ENCODE data around the gene DLL1. TPM values are rescaled to one million over a fixed set of nuclear protein-coding genes. Genes with fewer than 3 reads are reported as not detected.

Gene DLL1
- polyA plus RNA-seq, 1 experiment: 0.06 TPM

DNA sequence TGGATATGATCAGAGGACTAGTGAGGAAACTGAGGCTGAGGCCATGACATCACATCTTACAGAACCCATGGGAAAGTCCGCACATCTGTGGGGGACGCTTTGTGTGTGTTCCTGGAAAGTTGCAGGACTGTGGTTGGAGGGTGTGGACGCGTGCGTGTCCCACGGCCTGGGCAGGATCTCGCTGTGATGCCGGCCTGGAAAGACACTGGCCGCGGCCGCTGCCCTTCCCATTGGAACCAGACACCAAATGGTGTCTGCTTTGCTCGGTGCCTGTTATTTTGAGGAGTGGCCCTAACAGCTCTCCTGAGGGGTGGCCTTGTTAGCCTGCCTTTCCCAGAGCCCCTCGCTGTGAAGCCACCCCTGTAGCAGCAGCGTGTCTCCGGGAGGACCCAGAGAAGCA is 41.1 kb downstream of the DLL1 start:
- ChIA-PET CTCF (interaction anchor here (0.6 kb wide), 1 partner anchor 546 kb away, joined by 5 read pairs; no protein-coding TSS in a partner anchor), POLR2A (no interaction called here)
- DNase-seq (ENCODE audit: low read depth, low spot score): no peak
- no peak overlapping the region for H3K4me3 ChIP-seq (ENCODE audit: low read depth, low read length)
- H3K9me3 ChIP-seq (ENCODE audit: control insufficient read depth, insufficient read depth, low read length): no peaks in the 10 kb centered on the region; the same call in 1 of the 2 replicates
- peaks cover 13% of the 10 kb centered on the region for H3K27me3 ChIP-seq (ENCODE audit: control insufficient read depth, insufficient read depth, low read length)
- H3K27ac ChIP-seq (ENCODE audit: low read depth, low read length): no peak overlapping the region
- TF ChIP-seq CTCF (IDR thresholded peaks at IDR 0.05; ENCODE audit: low read depth, low read length): no peak

GRCh38 chr6:170248861-170249600 is 41.8 kb downstream of the DLL1 start:
- no peaks in the 10 kb centered on the region; the same call in 1 of the 2 replicates for H3K9me3 ChIP-seq (ENCODE audit: control insufficient read depth, insufficient read depth, low read length)
- ChIA-PET CTCF (no interaction called here), POLR2A (no interaction called here)
- no peak for TF ChIP-seq CTCF (IDR thresholded peaks at IDR 0.05; ENCODE audit: low read depth, low read length)
- H3K27me3 ChIP-seq (ENCODE audit: control insufficient read depth, insufficient read depth, low read length): peaks cover 19% of the 10 kb centered on the region
- H3K27ac ChIP-seq (ENCODE audit: low read depth, low read length): no peak overlapping the region
- no peak overlapping the region for H3K4me3 ChIP-seq (ENCODE audit: low read depth, low read length)
- no peak for DNase-seq (ENCODE audit: low read depth, low spot score)

- H3K27ac ChIP-seq (ENCODE audit: low read depth, low read length): no peak overlapping the region
- ChIA-PET POLR2A (no interaction called here), CTCF (no interaction called here)
- DNase-seq (ENCODE audit: low read depth, low spot score): no peak
- H3K4me3 ChIP-seq (ENCODE audit: low read depth, low read length): no peak overlapping the region
- peaks cover 22% of the 10 kb centered on the region for H3K27me3 ChIP-seq (ENCODE audit: control insufficient read depth, insufficient read depth, low read length)
- H3K9me3 ChIP-seq (ENCODE audit: control insufficient read depth, insufficient read depth, low read length): no peaks in the 10 kb centered on the region; the same call in 1 of the 2 replicates
- TF ChIP-seq CTCF (IDR thresholded peaks at IDR 0.05; ENCODE audit: low read depth, low read length): no peak
Measured at GRCh38 chr6:170248111-170248805, 42.6 kb downstream of the DLL1 start.

DNA sequence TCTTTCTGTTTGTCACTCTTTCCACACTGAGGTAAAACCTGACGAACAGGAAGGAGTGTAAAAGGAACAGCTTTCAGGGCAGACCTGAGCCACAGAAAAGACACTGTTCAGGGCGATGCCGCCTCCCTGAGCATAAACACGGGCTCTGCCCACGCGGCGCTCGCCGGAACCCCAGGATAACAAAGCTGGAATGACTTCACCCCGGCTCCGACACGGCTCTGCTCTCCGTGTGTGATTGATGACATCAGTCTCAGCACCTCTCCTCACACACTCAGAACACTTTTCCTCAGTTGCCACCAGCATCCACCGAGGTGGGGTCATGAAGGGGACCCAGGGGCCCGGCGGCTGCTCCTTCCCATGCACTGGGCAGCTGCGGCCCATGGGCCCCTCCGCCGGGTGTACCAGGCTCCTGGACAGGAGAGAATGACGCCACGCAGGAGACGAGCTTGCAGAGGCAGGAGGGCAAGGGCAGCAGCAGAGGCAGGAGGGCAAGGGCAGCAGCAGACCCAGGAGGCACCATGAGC is 43.6 kb downstream of the DLL1 start:
- ChIA-PET POLR2A (no interaction called here), CTCF (no interaction called here)
- no peaks in the 10 kb centered on the region; the same call in 1 of the 2 replicates for H3K9me3 ChIP-seq (ENCODE audit: control insufficient read depth, insufficient read depth, low read length)
- H3K27me3 ChIP-seq (ENCODE audit: control insufficient read depth, insufficient read depth, low read length): peaks cover 22% of the 10 kb centered on the region
- no peak for TF ChIP-seq CTCF (IDR thresholded peaks at IDR 0.05; ENCODE audit: low read depth, low read length)
- H3K4me3 ChIP-seq (ENCODE audit: low read depth, low read length): no peak overlapping the region
- DNase-seq (ENCODE audit: low read depth, low spot score): no peak
- H3K27ac ChIP-seq (ENCODE audit: low read depth, low read length): no peak overlapping the region

DNA sequence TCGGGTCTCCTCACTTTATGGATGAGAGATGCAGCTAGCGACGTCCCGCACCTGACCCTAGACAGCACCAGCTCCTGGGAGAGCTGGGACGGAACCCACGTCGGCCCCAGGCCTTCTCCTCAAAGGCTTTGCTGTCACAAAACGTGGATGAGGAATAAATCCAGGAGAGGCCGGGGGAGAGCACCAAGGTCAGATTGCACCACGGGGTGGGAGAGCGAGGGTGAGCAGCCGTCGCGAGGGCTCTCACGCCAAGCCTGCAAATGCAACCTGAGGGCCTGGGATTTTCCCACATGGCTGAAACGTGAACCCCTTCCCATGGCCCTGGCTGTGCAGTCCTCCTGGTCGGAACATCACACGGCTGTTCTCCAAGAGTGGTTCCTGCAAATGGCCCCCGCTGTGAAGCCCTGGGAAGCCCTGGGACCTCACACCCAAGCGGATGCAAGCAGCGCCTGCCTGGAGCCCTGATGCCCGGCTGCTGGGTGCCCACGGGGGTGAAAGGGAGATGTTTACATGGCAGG is 45.3 kb downstream of the DLL1 start:
- Histone ChIP-seq H3K27ac (ENCODE audit: low read depth, low read length) (no peak overlapping the region), H3K9me3 (ENCODE audit: control insufficient read depth, insufficient read depth, low read length) (no peaks in the 10 kb centered on the region; the same call in 1 of the 2 replicates), H3K4me3 (ENCODE audit: low read depth, low read length) (no peak overlapping the region), H3K27me3 (ENCODE audit: control insufficient read depth, insufficient read depth, low read length) (peaks cover 22% of the 10 kb centered on the region)
- DNase-seq (ENCODE audit: low read depth, low spot score): no peak
- ChIA-PET POLR2A (no interaction called here), CTCF (no interaction called here)
- TF ChIP-seq CTCF (IDR thresholded peaks at IDR 0.05; ENCODE audit: low read depth, low read length): no peak
